Cardiac fibroblast (primary cell): ENCODE results near the gene PGLYRP2.

Experiments
- DNase-seq, 2 donors: peaks; one replicate each; pipeline versions ENCODE4 v3.0.0 to v3.0.0-alpha.2; 2010; ENCODE audit warnings: low read depth in 2 of 2
- H3K4me3 ChIP-seq, 2 donors: replicated peaks in 1 of 2; 1 replicate in 1 of 2; 2 replicates in 1 of 2; pipeline ENCODE4 v1.5.1; 2011; ENCODE audit warnings: low read depth in 2 of 2, low read length in 2 of 2, mild to moderate bottlenecking in 2 of 2, moderate library complexity in 1 of 2
- CTCF ChIP-seq: IDR thresholded peaks from one replicate; pipeline ENCODE4 v1.5.1; 2011; ENCODE audit warnings: low read depth, mild to moderate bottlenecking, low read length, inconsistent platforms

PGLYRP2 gene

GRCh38 chr19:15455996-15456395, 23.3 kb downstream of the PGLYRP2 start:
- no peak overlapping the region for H3K4me3 ChIP-seq
- TF ChIP-seq CTCF: no peak
- no peak for DNase-seq

- TF ChIP-seq CTCF: peak; percentile 37
- no peak for DNase-seq
- no peak overlapping the region for H3K4me3 ChIP-seq
Observed at GRCh38 chr19:15453906-15454860, 25.1 kb downstream of the PGLYRP2 start.

GRCh38 chr19:15453091-15453578, 26.2 kb downstream of the PGLYRP2 start:
- peak; percentile 19 for TF ChIP-seq CTCF
- H3K4me3 ChIP-seq: peak overlapping the region; percentile 44 to 52
- peak in 1 of 2 donors; percentile 17 for DNase-seq

- peak; percentile 88 to 89 for DNase-seq
- TF ChIP-seq CTCF: no peak
- peak overlapping the region; percentile 44 to 52 for H3K4me3 ChIP-seq
Observed at GRCh38 chr19:15452111-15453047, 26.9 kb downstream of the PGLYRP2 start.

- no peak for TF ChIP-seq CTCF
- no peak overlapping the region for H3K4me3 ChIP-seq
- DNase-seq: no peak
Observed at GRCh38 chr19:15450528-15450890, 28.8 kb downstream of the PGLYRP2 start.

GRCh38 chr19:15449620-15450527, 29.4 kb downstream of the PGLYRP2 start, which contains the start of gene WIZ:
WIZ (minus strand) TSS chr19:15449956; CDS start chr19:15448307, 1,649 bp downstream.
- peak; percentile 75 to 85 for DNase-seq
- TF ChIP-seq CTCF: no peak
- H3K4me3 ChIP-seq: peak within 1 kb of the TSS; percentile 67 to 79
